GM12873 (cell line): ENCODE results near the gene FOXN3.

Source experiments
- TF ChIP-seq, protein P1 (sequence below): IDR thresholded peaks from 2 replicates; pipeline ENCODE4 v1.5.1; 2012; ENCODE audit warnings: low read depth, mild to moderate bottlenecking, moderate library complexity, low read length, control low read depth; ENCODE audit not compliant: insufficient read depth; ENCODE audit errors: missing control alignments

The FOXN3 gene

DNA sequence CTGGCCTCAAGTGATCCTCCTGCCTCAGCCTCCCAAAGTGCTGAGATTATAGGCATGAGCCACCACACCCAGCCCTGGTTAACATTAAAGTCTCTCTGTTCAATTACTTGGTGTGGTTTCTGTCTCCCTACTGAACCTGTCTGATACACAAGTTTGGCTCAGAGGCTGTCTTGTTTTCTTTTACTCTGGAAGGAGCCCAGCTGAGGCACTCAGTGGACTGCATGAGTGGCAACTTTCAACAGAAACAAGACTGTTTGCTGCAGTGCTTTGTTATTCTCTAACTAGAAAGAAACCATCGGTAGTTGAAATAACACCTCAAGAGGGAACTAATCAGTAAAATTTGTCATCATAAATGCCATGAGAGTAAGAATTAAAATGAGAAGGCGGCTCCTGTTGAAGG, 238.7 kb downstream of the FOXN3 start:
- TF ChIP-seq, protein P1, sequence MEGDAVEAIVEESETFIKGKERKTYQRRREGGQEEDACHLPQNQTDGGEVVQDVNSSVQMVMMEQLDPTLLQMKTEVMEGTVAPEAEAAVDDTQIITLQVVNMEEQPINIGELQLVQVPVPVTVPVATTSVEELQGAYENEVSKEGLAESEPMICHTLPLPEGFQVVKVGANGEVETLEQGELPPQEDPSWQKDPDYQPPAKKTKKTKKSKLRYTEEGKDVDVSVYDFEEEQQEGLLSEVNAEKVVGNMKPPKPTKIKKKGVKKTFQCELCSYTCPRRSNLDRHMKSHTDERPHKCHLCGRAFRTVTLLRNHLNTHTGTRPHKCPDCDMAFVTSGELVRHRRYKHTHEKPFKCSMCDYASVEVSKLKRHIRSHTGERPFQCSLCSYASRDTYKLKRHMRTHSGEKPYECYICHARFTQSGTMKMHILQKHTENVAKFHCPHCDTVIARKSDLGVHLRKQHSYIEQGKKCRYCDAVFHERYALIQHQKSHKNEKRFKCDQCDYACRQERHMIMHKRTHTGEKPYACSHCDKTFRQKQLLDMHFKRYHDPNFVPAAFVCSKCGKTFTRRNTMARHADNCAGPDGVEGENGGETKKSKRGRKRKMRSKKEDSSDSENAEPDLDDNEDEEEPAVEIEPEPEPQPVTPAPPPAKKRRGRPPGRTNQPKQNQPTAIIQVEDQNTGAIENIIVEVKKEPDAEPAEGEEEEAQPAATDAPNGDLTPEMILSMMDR, result no peak

DNA sequence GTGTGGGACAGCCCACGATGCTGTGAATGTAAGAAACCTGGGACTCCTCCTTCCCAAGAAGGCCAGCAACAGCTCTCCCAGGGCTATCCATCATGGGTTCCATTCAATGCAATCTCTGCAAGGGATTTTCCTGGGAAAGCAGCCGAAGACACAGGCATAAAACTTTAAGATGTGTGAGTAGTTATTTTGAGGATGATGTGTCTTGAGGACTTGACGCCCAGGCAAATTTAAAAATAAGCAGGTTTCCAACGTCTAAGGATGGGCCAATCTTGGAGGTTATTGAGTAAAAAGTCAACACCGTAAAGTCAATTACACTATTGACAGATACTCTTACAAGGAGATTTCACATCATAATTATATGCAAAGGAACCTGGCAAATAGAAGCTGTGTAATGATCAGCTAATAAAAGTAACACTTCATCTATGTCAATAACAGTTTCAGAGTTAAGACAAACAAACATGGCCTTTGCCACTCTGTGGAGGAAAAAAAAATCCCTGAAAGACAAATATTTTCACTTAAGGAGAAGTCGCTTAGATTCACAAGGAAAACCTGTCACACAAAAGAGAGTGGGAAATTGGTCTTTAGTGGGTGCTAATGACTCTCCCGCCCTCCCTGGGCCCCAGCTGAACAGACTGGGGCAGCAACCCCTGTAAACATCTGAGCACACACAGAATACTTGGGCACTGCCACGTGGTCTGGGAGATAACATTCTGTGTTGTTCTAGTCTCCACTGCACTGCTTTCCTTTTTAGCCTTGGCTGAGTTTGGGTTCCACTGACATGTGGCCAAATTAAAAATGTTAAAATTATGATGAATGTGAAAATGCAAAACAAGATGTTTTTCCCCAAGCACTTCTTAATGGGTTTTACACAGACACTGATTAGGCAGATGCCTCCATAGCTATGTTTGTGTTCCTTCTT, 240.9 kb downstream of the FOXN3 start:
- TF ChIP-seq, protein P1, result no peak

DNA sequence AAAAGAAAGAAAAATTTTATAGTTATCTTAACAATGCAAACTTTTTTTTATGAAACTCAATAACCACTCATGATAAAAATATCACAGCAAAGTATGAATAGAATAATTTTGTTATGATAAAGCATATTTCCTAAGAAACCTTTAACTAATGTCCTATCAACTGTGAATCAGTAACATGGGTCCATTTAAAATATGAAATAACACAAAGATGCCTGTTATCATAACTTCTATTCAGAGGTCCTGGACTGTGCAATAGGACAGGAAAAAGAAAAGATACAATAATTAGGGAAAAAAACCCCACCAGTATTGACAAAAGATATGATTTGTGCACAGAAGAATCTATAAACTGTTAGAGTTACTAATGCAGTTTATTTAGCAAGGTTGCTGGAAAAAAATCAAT, 245.4 kb downstream of the FOXN3 start:
- TF ChIP-seq, protein P1, result no peak

DNA sequence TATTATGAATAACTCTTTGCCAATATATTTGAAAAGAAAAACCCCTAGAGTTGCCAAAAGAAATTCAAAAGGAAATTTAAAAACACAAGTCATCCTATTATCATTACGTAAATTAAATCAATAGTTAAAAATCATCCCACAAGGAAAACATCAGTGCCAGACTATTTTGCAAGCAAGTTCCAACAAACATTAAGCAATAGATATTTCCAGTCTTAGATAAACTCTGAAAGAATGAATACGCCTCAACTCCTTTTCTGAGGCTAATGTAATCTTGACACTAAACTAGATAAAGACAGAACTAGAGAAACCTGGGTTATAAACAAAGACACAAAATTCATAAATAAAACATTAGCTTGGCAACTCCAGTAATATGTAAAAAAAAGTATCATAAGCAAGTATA, 245.9 kb downstream of the FOXN3 start:
- TF ChIP-seq, protein P1, result no peak

DNA sequence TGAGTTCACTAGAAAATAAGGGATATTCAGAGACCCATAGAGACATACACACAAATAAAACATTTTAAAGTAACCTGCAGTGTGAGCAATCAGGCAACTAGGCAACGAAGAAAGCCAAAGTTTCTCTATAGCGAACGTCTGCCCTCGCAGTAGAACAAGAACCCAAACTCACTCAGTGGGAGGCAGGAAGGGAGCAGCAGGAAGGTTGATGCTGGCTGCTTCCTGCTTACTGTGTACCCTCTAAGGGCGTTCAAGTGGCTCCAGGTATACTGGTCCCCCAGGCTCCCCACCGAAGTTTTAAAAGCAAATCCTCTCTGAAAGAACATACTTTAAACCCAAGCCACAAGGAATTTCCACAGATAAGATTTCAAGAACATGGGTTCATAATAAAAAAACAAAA, 249.3 kb downstream of the FOXN3 start:
- TF ChIP-seq, protein P1, result no peak

DNA sequence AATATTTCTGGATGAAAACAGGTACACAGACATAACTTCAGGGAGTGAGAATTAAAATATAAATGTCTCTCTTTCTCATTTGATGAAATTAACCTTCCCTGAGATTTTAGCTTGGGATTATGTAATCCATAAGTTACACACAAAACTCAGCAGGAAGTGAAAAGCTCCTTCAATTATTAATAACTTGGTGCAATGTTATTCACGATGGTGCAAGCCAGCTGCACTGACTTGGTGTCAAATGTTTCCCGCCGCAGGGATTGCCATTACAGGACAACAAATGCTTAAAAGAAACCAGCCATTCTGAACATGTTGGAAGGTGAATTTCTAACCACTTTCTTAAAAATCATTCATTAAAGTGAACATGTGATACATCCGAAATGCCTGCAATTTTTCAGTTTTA, 250.4 kb downstream of the FOXN3 start:
- TF ChIP-seq, protein P1, result no peak

DNA sequence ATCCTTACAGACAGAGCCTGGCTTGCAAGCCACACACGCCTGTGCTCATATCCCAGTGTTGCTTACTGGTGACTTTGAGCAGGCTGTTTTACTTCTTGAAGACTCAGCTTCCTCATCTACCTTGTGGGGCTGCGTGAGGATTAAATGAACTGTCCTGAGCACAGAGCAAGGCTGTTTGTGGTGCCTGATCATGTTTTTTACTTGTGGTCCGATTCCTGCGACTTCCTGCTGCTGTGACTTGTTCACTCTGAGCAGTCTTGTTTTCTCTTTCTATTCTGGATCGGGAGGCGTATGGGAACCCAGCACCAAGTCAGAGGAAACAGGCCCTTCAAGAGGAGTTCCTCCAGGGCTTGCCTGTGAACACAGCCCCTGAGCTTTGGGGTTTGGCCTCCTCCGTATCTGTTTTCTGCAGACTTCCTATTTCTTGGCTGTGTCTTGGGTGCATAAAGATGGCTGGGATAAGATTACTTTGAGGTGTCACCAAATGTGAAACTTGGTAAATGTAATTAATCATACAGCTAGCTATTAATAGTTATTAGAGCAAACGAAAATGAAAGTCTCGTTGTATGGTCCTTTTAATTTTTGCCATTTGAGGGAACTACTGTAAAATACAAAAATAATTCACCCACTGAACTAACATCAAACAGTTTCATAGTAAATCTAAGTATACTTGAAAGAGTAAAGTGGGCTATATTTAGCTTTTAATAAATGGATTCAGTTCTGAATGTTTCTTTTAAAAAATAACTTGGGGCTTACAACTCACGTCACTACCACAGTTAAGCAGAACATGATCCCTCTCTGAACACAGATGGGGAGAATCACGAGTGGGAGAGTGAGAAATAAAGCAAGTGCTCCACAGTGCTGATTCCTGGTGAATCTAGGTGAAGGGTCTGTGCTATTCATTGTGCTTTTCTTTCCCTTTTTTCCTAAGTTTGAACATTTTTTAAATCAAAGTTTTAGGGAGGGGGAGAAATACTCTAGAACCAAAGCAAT, 251.5 kb downstream of the FOXN3 start:
- TF ChIP-seq, protein P1, result no peak
